HCT116 (cell line): ENCODE results near the gene PI4KA. TPM values are rescaled to one million over a fixed set of nuclear protein-coding genes. Genes with fewer than 3 reads are reported as not detected.

ENCODE experiments used
- ATAC-seq: fragments of 200-7000 bp; cut with Tn5 transposase; 2 replicates; pipeline ENCODE4 v1.9.1; 2020; ENCODE audit warnings: mild to moderate bottlenecking, moderate library complexity
- BruUV-seq: library from RNA; stranded (reverse); fragments of 400-500 nt; replicated peaks from 2 replicates; lab custom pipeline; 2021; lab: Mats Ljungman, UMichigan
- CTCF ChIA-PET: fragments of 300-600 bp; sonication (Branson Sonifier 250); formaldehyde crosslinking; loops from one replicate; lab custom pipeline; 2021; ENCODE audit warnings: antibody characterized with exemption; lab: Charles Lee
- POLR2A ChIA-PET: fragments of 300-600, 350-600 bp; sonication (Branson Sonifier 250); formaldehyde crosslinking; loops from one replicate; lab custom pipeline; 2021; ENCODE audit warnings: antibody characterized with exemption; lab: Charles Lee
- RAD21 ChIA-PET, 2 experiments: fragments of 300-600 bp; sonication (Branson Sonifier 250); formaldehyde crosslinking; loops; one replicate each; lab custom pipeline; 2023; ENCODE audit warnings: low total read pairs in 2 of 2; ENCODE audit not compliant: uncharacterized antibody in 2 of 2, unreplicated experiment in 2 of 2, low non-redundant PET in 1 of 2; lab: Charles Lee
- DNase-seq: peaks from one replicate; pipeline ENCODE4 v3.0.0-alpha.2; 2010; ENCODE audit warnings: low read depth, low spot score
- H2AFZ ChIP-seq: fragments of 200-600 bp; shearing (Covaris generic), sonication (generic); 2 replicates; pipeline ENCODE4 v1.6.1; 2017; ENCODE audit warnings: low read depth, mixed run types, mixed read lengths, antibody characterized with exemption, low read length; ENCODE audit not compliant: poor library complexity, severe bottlenecking
- H3K27ac ChIP-seq: 2 replicates; pipeline ENCODE4 v1.5.1; 2012; ENCODE audit warnings: low read depth, low read length
- H3K27me3 ChIP-seq: fragments of 200-600 bp; sonication (generic); 2 replicates; pipeline ENCODE4 v1.6.1; 2016; ENCODE audit warnings: mixed run types, low read length, mixed read lengths; ENCODE audit not compliant: insufficient read depth
- H3K36me3 ChIP-seq, 2 experiments: fragments of 200-500 bp in 1 of 2; fragments of 200-600 bp in 1 of 2; sonication (Bioruptor generic) in 1 of 2; sonication (generic) in 1 of 2; 2 replicates each; pipeline versions ENCODE4 v1.5.1 to v1.6.1; 2014 to 2016; ENCODE audit warnings: low read length in 2 of 2, inconsistent platforms in 1 of 2, mixed read lengths in 1 of 2, mixed run types in 1 of 2; ENCODE audit not compliant: insufficient read depth in 2 of 2, control insufficient read depth in 1 of 2
- H3K4me1 ChIP-seq, 2 experiments: fragments of 200-600 bp in 1 of 2; sonication (generic) in 1 of 2; 2 replicates each; pipeline versions ENCODE4 v1.5.1 to v1.6.1; 2012 to 2017; ENCODE audit warnings: low read length in 2 of 2, inconsistent platforms in 1 of 2, mild to moderate bottlenecking in 1 of 2, mixed read lengths in 1 of 2, mixed run types in 1 of 2, moderate library complexity in 1 of 2; ENCODE audit not compliant: insufficient read depth in 2 of 2, control insufficient read depth in 1 of 2
- H3K4me2 ChIP-seq: fragments of 200-600 bp; sonication (generic); 2 replicates; pipeline ENCODE4 v1.6.1; 2017; ENCODE audit warnings: mixed run types, low read length, mixed read lengths
- H3K4me3 ChIP-seq, 2 experiments: fragments of 200-600 bp in 1 of 2; sonication (generic) in 1 of 2; replicated peaks in 1 of 2; 2 replicates each; pipeline ENCODE4 v1.5.1; 2011 to 2016; ENCODE audit warnings: low read length in 2 of 2, control low read depth in 1 of 2, low read depth in 1 of 2, mild to moderate bottlenecking in 1 of 2, mixed read lengths in 1 of 2, mixed run types in 1 of 2
- H3K79me2 ChIP-seq: fragments of 200-600 bp; sonication (generic); 2 replicates; pipeline ENCODE4 v1.6.1; 2017; ENCODE audit warnings: mild to moderate bottlenecking, mixed run types, low read length, moderate library complexity, mixed read lengths; ENCODE audit not compliant: insufficient read depth
- H3K9ac ChIP-seq: fragments of 200-600 bp; sonication (generic); 2 replicates; pipeline ENCODE4 v1.6.1; 2016; ENCODE audit warnings: low read length, mixed read lengths
- H3K9me2 ChIP-seq: fragments of 200-600 bp; sonication (generic), shearing (Covaris generic); 2 replicates; pipeline ENCODE4 v1.6.1; 2017; ENCODE audit warnings: mixed run types, mild to moderate bottlenecking, moderate library complexity; ENCODE audit not compliant: insufficient read depth
- H3K9me3 ChIP-seq, 2 experiments: fragments of 200-500 bp in 1 of 2; fragments of 200-600 bp in 1 of 2; sonication (Bioruptor generic) in 1 of 2; sonication (generic) in 1 of 2; 2 replicates each; pipeline ENCODE4 v1.6.1; 2014 to 2017; ENCODE audit warnings: low read length in 2 of 2, mixed read lengths in 2 of 2, inconsistent platforms in 1 of 2, low read depth in 1 of 2, mild to moderate bottlenecking in 1 of 2, mixed run types in 1 of 2, moderate library complexity in 1 of 2; ENCODE audit not compliant: control insufficient read depth in 1 of 2, insufficient read depth in 1 of 2
- H4K20me1 ChIP-seq: fragments of 200-600 bp; sonication (generic), shearing (Covaris generic); 2 replicates; pipeline ENCODE4 v1.6.1; 2017; ENCODE audit warnings: mixed run types, mild to moderate bottlenecking, moderate library complexity; ENCODE audit not compliant: insufficient read depth
- CEBPB ChIP-seq: IDR thresholded peaks from 2 replicates; pipeline ENCODE4 v1.6.1; 2012; ENCODE audit warnings: low read depth
- CTCF ChIP-seq, 3 experiments: fragments of 200-600 bp in 1 of 3; sonication (generic) in 1 of 3; IDR thresholded peaks in 2 of 3; conservative IDR thresholded peaks in 1 of 3; 2 replicates each; pipeline ENCODE4 v1.5.1; 2012 to 2017; ENCODE audit warnings: low read depth in 2 of 3, low read length in 2 of 3, antibody characterized with exemption in 1 of 3, borderline replicate concordance in 1 of 3, control low read depth in 1 of 3, mild to moderate bottlenecking in 1 of 3, mixed read lengths in 1 of 3, mixed run types in 1 of 3, moderate library complexity in 1 of 3; ENCODE audit not compliant: insufficient read depth in 1 of 3
- EGR1 ChIP-seq: IDR thresholded peaks from 2 replicates; pipeline ENCODE4 v1.6.1; 2012; ENCODE audit warnings: low read depth
- EZH2phosphoT487 ChIP-seq: fragments of 200-600 bp; IDR thresholded peaks from 2 replicates; pipeline ENCODE4 v1.6.1; 2018; ENCODE audit warnings: antibody characterized with exemption, borderline replicate concordance
- FOSL1 ChIP-seq: IDR thresholded peaks from 2 replicates; pipeline ENCODE4 v1.6.1; 2012; ENCODE audit warnings: low read depth
- MAX ChIP-seq: IDR thresholded peaks from 2 replicates; pipeline ENCODE4 v1.6.1; 2012
- RAD21 ChIP-seq: IDR thresholded peaks from 2 replicates; pipeline ENCODE4 v1.6.1; 2012; ENCODE audit warnings: low read depth, mild to moderate bottlenecking
- SP1 ChIP-seq: IDR thresholded peaks from 2 replicates; pipeline ENCODE4 v1.6.1; 2012; ENCODE audit warnings: low read depth
- SRF ChIP-seq: IDR thresholded peaks from 2 replicates; pipeline ENCODE4 v1.6.1; 2012; ENCODE audit warnings: low read depth
- TCF7L2 ChIP-seq: IDR thresholded peaks from 2 replicates; pipeline ENCODE4 v1.7.0; 2011; ENCODE audit warnings: borderline replicate concordance, inconsistent platforms; ENCODE audit not compliant: insufficient read depth, insufficient read length; ENCODE audit errors: extremely low read depth
- YY1 ChIP-seq: IDR thresholded peaks from 2 replicates; pipeline ENCODE4 v1.6.1; 2011; ENCODE audit warnings: low read length, low read depth, moderate library complexity, mild to moderate bottlenecking; ENCODE audit not compliant: insufficient replicate concordance; ENCODE audit errors: extremely low read depth
- ZFX ChIP-seq: fragments of 450-650 bp; IDR thresholded peaks from 2 replicates; pipeline ENCODE4 v1.6.1; 2017
- intact Hi-C: fragments of 100-400 bp; cut with micrococcal nuclease; formaldehyde crosslinking; loops from 2 replicates; pipeline ENCODE4 v1.10.0; 2022
- total RNA-seq: library from RNA; stranded (reverse); gene quantifications from one replicate; pipeline ENCODE4 v1.2.1, GENCODE V29; 2021; ENCODE audit not compliant: unreplicated experiment

The PI4KA gene
- total RNA-seq, 1 experiment from 2014 or later = 59.6 TPM

GRCh38 chr22:20673295-20674195, 185.1 kb downstream of the PI4KA start:
- TF ChIP-seq ZFX = no peak
- no peak for TF ChIP-seq YY1
- no peak for TF ChIP-seq CTCF (IDR thresholded peaks at IDR 0.05 in 2 of 3, conservative IDR thresholded peaks at IDR 0.05 in 1 of 3; ENCODE audit: borderline replicate concordance in 1 of 3, insufficient read depth in 1 of 3, low read depth in 2 of 3, low read length in 2 of 3)
- no peak for TF ChIP-seq SP1
- no peak for TF ChIP-seq EZH2phosphoT487
- TF ChIP-seq FOSL1 = no peak
- TF ChIP-seq CEBPB = no peak
- no peak for TF ChIP-seq EGR1
- TF ChIP-seq MAX = no peak
- TF ChIP-seq SRF = no peak
- TF ChIP-seq RAD21 = no peak
- TF ChIP-seq TCF7L2 = no peak
- Histone ChIP-seq H3K9ac (no peak overlapping the region), H3K4me1 (no peaks in the 10 kb centered on the region), H3K9me3 (no peaks in the 10 kb centered on the region), H3K36me3 (no peaks in the 10 kb centered on the region), H3K27me3 (no peaks in the 10 kb centered on the region), H4K20me1 (no peaks in the 10 kb centered on the region), H3K9me2 (no peaks in the 10 kb centered on the region; the same call in 1 of the 2 replicates), H2AFZ (no peak overlapping the region), H3K79me2 (no peaks in the 10 kb centered on the region), H3K4me3 (no peak overlapping the region), H3K4me2 (no peak overlapping the region), H3K27ac (no peak overlapping the region)
- ATAC-seq (no peak), DNase-seq (no peak)
- ChIA-PET RAD21 (no interaction called here), POLR2A (interaction anchor here (0.6 kb wide), 1 partner anchor 43 kb away, joined by 3 read pairs; no protein-coding TSS in a partner anchor), CTCF (no interaction called here)
- BruUV-seq = no TSS peak
- intact Hi-C loops = no loop called here
